ENCODE results near the gene ATF4.

Gene ATF4

DNA sequence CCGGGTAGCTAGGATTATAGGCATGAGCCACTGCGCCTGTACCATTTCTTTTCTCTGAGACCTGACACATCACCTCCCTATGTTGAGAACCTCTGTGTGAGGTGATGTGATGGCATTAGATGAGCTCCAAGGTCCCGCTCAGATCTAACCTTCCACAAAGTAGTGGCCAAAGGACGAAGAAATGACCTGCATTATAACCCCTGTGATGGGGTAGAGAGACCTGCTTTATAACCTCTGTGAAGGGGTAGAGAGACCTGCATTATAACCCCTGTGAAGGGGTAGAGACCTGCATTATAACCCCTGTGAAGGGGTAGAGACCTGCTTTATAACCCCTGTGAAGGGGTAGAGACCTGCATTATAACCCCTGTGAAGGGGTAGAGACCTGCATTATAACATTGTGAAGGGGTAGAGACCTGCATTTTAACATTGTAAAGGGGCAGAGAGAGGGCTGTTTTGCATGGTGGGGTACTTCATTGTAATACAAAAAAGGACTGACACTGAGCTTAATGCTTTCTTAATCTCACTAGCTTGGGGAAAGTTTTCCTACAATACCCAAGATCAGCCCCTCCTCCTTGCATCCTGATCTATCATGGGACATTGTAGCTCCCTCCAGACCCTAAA, 9.7 kb upstream of the ATF4 start:
- ChIA-PET CTCF (no interaction called here), POLR2A (interaction anchor here (1.1 to 3.5 kb wide), 4 partner anchors 9 to 14 kb away, joined by 3 to 16 read pairs (median 4); partner anchors contain the start of genes ATF4 and MIEF1)
- TF ChIP-seq TARDBP (IDR thresholded peaks at IDR 0.05) (no peak), FOXA1 (IDR thresholded peaks at IDR 0.05) (no peak), HDGF (IDR thresholded peaks at IDR 0.05; ENCODE audit: borderline replicate concordance) (no peak), BHLHE40 (IDR thresholded peaks at IDR 0.05; ENCODE audit: borderline replicate concordance) (no peak), LEF1 (IDR thresholded peaks at IDR 0.05; ENCODE audit: borderline replicate concordance) (no peak), CTBP1 (IDR thresholded peaks at IDR 0.05; ENCODE audit: borderline replicate concordance) (no peak), L3MBTL2 (conservative IDR thresholded peaks at IDR 0.05) (no peak), ZNF384 (IDR thresholded peaks at IDR 0.05) (no peak), ARNT (IDR thresholded peaks at IDR 0.05) (no peak), NFRKB (IDR thresholded peaks at IDR 0.05) (no peak), SUZ12 (IDR thresholded peaks at IDR 0.05) (no peak), FOXK2 (IDR thresholded peaks at IDR 0.05) (no peak)
- TF ChIP-seq, protein P1, sequence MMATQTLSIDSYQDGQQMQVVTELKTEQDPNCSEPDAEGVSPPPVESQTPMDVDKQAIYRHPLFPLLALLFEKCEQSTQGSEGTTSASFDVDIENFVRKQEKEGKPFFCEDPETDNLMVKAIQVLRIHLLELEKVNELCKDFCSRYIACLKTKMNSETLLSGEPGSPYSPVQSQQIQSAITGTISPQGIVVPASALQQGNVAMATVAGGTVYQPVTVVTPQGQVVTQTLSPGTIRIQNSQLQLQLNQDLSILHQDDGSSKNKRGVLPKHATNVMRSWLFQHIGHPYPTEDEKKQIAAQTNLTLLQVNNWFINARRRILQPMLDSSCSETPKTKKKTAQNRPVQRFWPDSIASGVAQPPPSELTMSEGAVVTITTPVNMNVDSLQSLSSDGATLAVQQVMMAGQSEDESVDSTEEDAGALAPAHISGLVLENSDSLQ (IDR thresholded peaks at IDR 0.05) = no peak
- DNase-seq (ENCODE audit: extremely low spot score) = no peak

DNA sequence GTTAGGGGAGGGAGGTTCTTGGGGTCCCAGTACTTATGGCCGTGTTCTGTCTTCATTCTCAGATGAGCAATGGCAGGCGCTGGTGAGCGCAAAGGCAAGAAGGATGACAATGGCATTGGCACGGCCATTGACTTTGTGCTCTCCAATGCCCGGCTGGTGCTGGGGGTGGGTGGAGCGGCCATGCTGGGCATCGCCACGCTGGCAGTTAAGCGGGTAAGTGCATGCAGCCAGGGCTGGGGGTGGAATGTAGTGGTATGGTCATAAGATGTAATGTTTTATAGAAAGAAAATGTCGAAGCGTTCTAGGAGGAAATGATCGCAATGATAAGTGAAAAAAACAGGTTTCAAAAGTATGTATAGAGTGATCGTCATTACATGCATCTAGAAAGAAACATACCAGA, 9.1 kb upstream of the ATF4 start:
- POLR2A ChIA-PET = interaction anchor here (1.3 to 3.5 kb wide), 2 partner anchors 9 kb away, joined by 4 to 16 read pairs; partner anchors contain the start of genes ATF4 and MIEF1
- no peak for DNase-seq (ENCODE audit: extremely low spot score)
- no peak for TF ChIP-seq BHLHE40 (IDR thresholded peaks at IDR 0.05; ENCODE audit: borderline replicate concordance)
- no peak for TF ChIP-seq FOXM1 (IDR thresholded peaks at IDR 0.05; ENCODE audit: borderline replicate concordance)
- TF ChIP-seq L3MBTL2 (conservative IDR thresholded peaks at IDR 0.05) = no peak
- TF ChIP-seq CTBP1 (IDR thresholded peaks at IDR 0.05; ENCODE audit: borderline replicate concordance) = no peak
- no peak for TF ChIP-seq ZNF384 (IDR thresholded peaks at IDR 0.05)
- no peak for TF ChIP-seq HDGF (IDR thresholded peaks at IDR 0.05; ENCODE audit: borderline replicate concordance)
- TF ChIP-seq TARDBP (IDR thresholded peaks at IDR 0.05) = no peak
- TF ChIP-seq SUZ12 (IDR thresholded peaks at IDR 0.05) = no peak
- TF ChIP-seq ELF4 (IDR thresholded peaks at IDR 0.05) = no peak
- TF ChIP-seq, protein P1 (IDR thresholded peaks at IDR 0.05) = no peak
- CTCF ChIA-PET = no interaction called here

DNA sequence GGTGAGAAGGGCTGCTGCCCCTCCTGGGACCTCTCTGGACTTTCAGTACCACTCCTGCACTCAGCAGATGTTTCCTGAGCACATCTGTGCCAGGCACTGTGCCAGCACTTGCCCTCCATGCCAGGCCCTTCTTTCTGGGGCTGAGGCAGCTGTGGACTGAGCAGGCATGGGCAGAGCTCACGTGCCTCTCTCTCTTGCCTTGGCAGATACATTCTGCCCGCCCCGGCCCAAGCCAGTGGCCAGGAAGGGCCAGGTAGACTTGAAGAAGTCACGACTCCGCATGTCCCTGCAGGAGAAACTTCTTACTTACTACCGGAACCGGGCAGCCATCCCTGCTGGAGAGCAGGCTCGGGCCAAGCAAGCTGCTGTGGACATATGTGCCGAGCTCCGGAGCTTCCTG, 8.3 kb upstream of the ATF4 start:
- no peak for DNase-seq (ENCODE audit: extremely low spot score)
- TF ChIP-seq SP1 (IDR thresholded peaks at IDR 0.05) (no peak), ARNT (IDR thresholded peaks at IDR 0.05) (no peak), ZNF384 (IDR thresholded peaks at IDR 0.05) (no peak), L3MBTL2 (conservative IDR thresholded peaks at IDR 0.05) (no peak), NFRKB (IDR thresholded peaks at IDR 0.05) (no peak), FOXA1 (IDR thresholded peaks at IDR 0.05) (no peak), ELF4 (IDR thresholded peaks at IDR 0.05) (no peak), TARDBP (IDR thresholded peaks at IDR 0.05) (no peak), FOXK2 (IDR thresholded peaks at IDR 0.05) (no peak)
- TF ChIP-seq, protein P1 (IDR thresholded peaks at IDR 0.05) = no peak
- ChIA-PET CTCF (interaction anchor here (0.6 to 0.8 kb wide), 2 partner anchors 18 to 201 kb away, joined by 3 to 4 read pairs; no protein-coding TSS in a partner anchor), POLR2A (interaction anchor here (0.6 to 3.5 kb wide), 3 partner anchors 8 to 12 kb away, joined by 3 to 16 read pairs (median 4); partner anchors contain the start of genes ATF4 and MIEF1)

DNA sequence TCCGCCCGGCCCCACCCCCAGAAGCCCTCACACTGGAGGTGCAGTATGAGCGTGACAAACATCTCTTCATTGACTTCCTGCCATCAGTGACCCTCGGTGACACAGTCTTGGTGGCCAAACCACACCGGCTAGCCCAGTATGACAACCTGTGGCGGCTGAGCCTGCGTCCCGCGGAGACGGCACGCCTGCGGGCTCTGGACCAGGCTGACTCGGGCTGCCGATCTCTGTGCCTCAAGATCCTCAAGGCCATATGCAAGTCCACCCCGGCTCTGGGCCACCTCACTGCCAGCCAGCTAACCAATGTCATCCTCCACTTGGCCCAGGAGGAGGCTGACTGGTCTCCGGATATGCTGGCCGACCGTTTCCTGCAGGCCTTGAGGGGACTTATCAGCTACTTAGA, 6.6 kb upstream of the ATF4 start:
- ChIA-PET POLR2A (interaction anchor here (1.2 to 1.5 kb wide), 3 partner anchors 10 to 12 kb away, joined by 3 to 10 read pairs (median 9); partner anchors contain the start of gene MIEF1), CTCF (interaction anchor here (0.7 to 2.0 kb wide), 9 partner anchors 11 to 487 kb away, joined by 3 to 13 read pairs (median 5); partner anchors contain the start of gene MIEF1)
- no peak for TF ChIP-seq ZNF384 (IDR thresholded peaks at IDR 0.05)
- no peak for TF ChIP-seq FOXA1 (IDR thresholded peaks at IDR 0.05)
- TF ChIP-seq BHLHE40 (IDR thresholded peaks at IDR 0.05; ENCODE audit: borderline replicate concordance) = no peak
- no peak for TF ChIP-seq LEF1 (IDR thresholded peaks at IDR 0.05; ENCODE audit: borderline replicate concordance)
- TF ChIP-seq ELF4 (IDR thresholded peaks at IDR 0.05) = no peak
- TF ChIP-seq SUZ12 (IDR thresholded peaks at IDR 0.05) = no peak
- TF ChIP-seq TARDBP (IDR thresholded peaks at IDR 0.05) = no peak
- TF ChIP-seq CTBP1 (IDR thresholded peaks at IDR 0.05; ENCODE audit: borderline replicate concordance) = no peak
- TF ChIP-seq, protein P1 (IDR thresholded peaks at IDR 0.05) = no peak
- TF ChIP-seq L3MBTL2 (conservative IDR thresholded peaks at IDR 0.05) = no peak
- DNase-seq (ENCODE audit: extremely low spot score) = no peak

DNA sequence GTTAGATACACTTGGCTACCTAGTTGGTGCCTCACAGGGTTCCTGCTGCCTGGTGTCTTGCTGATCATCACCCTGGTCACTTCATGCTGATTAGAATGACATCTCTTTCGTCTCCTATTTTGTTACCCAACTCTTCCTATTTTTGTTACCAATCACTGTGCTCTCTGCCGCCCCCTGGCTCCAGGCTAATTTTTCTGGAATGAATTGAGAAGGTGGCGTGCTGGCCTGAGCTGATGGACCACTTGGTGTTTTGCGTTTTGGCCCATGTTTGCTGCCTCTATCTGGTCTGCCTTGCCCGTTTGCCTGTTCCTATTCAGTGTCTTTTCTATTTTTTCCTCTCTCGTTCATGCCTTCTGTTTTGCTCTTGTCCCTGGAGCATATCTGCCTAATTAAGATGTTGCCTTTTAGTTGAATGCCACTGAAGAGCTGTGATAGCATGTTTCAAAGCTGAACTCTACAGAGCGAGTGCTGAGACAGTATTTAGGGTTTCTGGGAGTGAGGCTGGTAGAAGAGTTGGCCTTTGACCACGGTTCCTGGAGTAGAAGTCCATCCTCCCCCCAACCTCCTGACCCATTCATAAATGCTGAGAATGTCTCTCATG, 5.9 kb upstream of the ATF4 start:
- ChIA-PET CTCF (interaction anchor here (0.6 to 2.0 kb wide), 12 partner anchors 10 to 378 kb away, joined by 3 to 13 read pairs (median 4); partner anchors contain the start of gene MIEF1), POLR2A (interaction anchor here (1.2 to 1.5 kb wide), 3 partner anchors 9 to 12 kb away, joined by 3 to 10 read pairs (median 9); partner anchors contain the start of gene MIEF1)
- TF ChIP-seq CTBP1 (IDR thresholded peaks at IDR 0.05; ENCODE audit: borderline replicate concordance) (no peak), L3MBTL2 (conservative IDR thresholded peaks at IDR 0.05) (no peak), SUZ12 (IDR thresholded peaks at IDR 0.05) (no peak), LEF1 (IDR thresholded peaks at IDR 0.05; ENCODE audit: borderline replicate concordance) (no peak), ARNT (IDR thresholded peaks at IDR 0.05) (no peak), HDGF (IDR thresholded peaks at IDR 0.05; ENCODE audit: borderline replicate concordance) (no peak), FOXA1 (IDR thresholded peaks at IDR 0.05) (no peak), SP1 (IDR thresholded peaks at IDR 0.05) (no peak), FOXM1 (IDR thresholded peaks at IDR 0.05; ENCODE audit: borderline replicate concordance) (no peak), FOXK2 (IDR thresholded peaks at IDR 0.05) (no peak), BHLHE40 (IDR thresholded peaks at IDR 0.05; ENCODE audit: borderline replicate concordance) (no peak), ZNF384 (IDR thresholded peaks at IDR 0.05) (no peak)
- TF ChIP-seq, protein P1 (IDR thresholded peaks at IDR 0.05) = no peak
- peak; percentile 47 for DNase-seq (ENCODE audit: extremely low spot score)
